PC-9 (cell line): ENCODE data around the gene CPLX3. TPM values are rescaled to one million over a fixed set of nuclear protein-coding genes. Genes with fewer than 3 reads are reported as not detected.

Experiments
- BruUV-seq: library from RNA; stranded (reverse); fragments of 400-500 nt; replicated peaks from 2 replicates; lab custom pipeline; 2021; lab: Mats Ljungman, UMichigan
- CTCF ChIA-PET: fragments of 300-600 bp; sonication (Branson Sonifier 250); formaldehyde crosslinking; loops from one replicate; lab custom pipeline; 2022; ENCODE audit warnings: antibody characterized with exemption; lab: Charles Lee
- POLR2A ChIA-PET: fragments of 300-600 bp; sonication (Branson Sonifier 250); formaldehyde crosslinking; loops from one replicate; lab custom pipeline; 2022; ENCODE audit warnings: antibody characterized with exemption; ENCODE audit not compliant: unreplicated experiment; lab: Charles Lee
- DNase-seq, 2 experiments: peaks; one replicate each; pipeline versions ENCODE4 v3.0.0 to v3.0.0-alpha.2; 2015 to 2022; ENCODE audit warnings: mixed read lengths in 1 of 2
- H2AFZ ChIP-seq: fragments of 200-600 bp; sonication (generic); 2 replicates; pipeline ENCODE4 v1.8.1; 2017; ENCODE audit warnings: antibody characterized with exemption
- H3F3A ChIP-seq: fragments of 200-600 bp; sonication (generic); 2 replicates; pipeline ENCODE4 v1.8.1; 2017; ENCODE audit warnings: antibody characterized with exemption, mild to moderate bottlenecking, low read depth; ENCODE audit not compliant: insufficient read depth
- H3K27ac ChIP-seq: fragments of 200-600 bp; sonication (generic); 2 replicates; pipeline ENCODE4 v1.6.1; 2016; ENCODE audit warnings: mixed run types
- H3K27me3 ChIP-seq: fragments of 200-600 bp; sonication (generic); 2 replicates; pipeline ENCODE4 v1.6.1; 2016; ENCODE audit warnings: low read depth, mixed run types; ENCODE audit not compliant: insufficient read depth
- H3K36me3 ChIP-seq: fragments of 200-600 bp; sonication (generic); 2 replicates; pipeline ENCODE4 v1.6.1; 2016; ENCODE audit warnings: low read depth, mixed run types
- H3K4me1 ChIP-seq: fragments of 200-600 bp; sonication (generic); replicated peaks from 2 replicates; pipeline ENCODE4 v1.6.1; 2016; ENCODE audit warnings: mixed run types; ENCODE audit not compliant: insufficient read depth
- H3K4me2 ChIP-seq: fragments of 200-600 bp; sonication (generic); 2 replicates; pipeline ENCODE4 v1.6.1; 2017; ENCODE audit warnings: mixed run types
- H3K4me3 ChIP-seq: fragments of 200-600 bp; sonication (generic); 2 replicates; pipeline ENCODE4 v1.6.1; 2016; ENCODE audit warnings: mixed run types
- H3K79me2 ChIP-seq: fragments of 200-600 bp; sonication (generic); 2 replicates; pipeline ENCODE4 v1.6.1; 2017; ENCODE audit warnings: low read depth, mixed run types
- H3K9me2 ChIP-seq: fragments of 200-600 bp; sonication (generic); 2 replicates; pipeline ENCODE4 v1.8.1; 2017; ENCODE audit warnings: mild to moderate bottlenecking; ENCODE audit not compliant: insufficient read depth
- H3K9me3 ChIP-seq: fragments of 200-600 bp; sonication (generic); 2 replicates; pipeline ENCODE4 v1.8.1; 2016; ENCODE audit warnings: low read depth; ENCODE audit not compliant: insufficient read depth
- H4K20me1 ChIP-seq: fragments of 200-600 bp; sonication (generic); 2 replicates; pipeline ENCODE4 v1.8.1; 2017; ENCODE audit not compliant: insufficient read depth
- EZH2 ChIP-seq: fragments of 200-600 bp; sonication (generic); IDR thresholded peaks from 2 replicates; pipeline ENCODE4 v1.8.0; 2017; ENCODE audit warnings: antibody characterized with exemption, low read depth
- intact Hi-C: fragments of 100-400 bp; cut with micrococcal nuclease; formaldehyde crosslinking; loops from one replicate; pipeline ENCODE4 v1.10.0; 2022; ENCODE audit not compliant: unreplicated experiment
- total RNA-seq: library from RNA; stranded (reverse); gene quantifications from 2 replicates; pipeline ENCODE4 v1.2.3, GENCODE V29; 2021
- TF ChIP-seq, protein P1 (sequence below): fragments of 200-600 bp; sonication (generic); conservative IDR thresholded peaks from 2 replicates; pipeline ENCODE4 v1.6.1; 2017; ENCODE audit warnings: mixed run types, antibody characterized with exemption, mild to moderate bottlenecking, moderate library complexity

CPLX3 gene
- total RNA-seq, 1 experiment from 2014 or later: not detected

DNA sequence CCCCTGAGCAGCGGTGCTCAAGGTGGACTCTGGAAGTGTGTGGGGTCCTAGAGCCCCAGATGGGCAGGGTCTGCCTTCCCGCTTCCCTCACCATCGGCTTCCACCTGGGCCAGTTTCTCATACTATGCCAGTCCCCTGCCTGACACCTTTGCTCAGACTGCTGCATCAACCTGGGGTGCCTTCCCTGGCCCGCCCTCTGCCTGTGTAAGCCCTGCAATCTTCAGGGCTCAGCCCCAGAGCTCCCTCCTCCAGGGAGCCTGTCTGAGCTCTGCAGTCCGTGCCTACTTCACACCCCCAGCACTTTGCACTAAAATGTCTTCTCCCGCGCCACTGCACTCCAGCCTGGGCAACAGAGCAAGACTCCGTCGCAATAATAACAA is 31.5 kb upstream of the CPLX3 start:
- BruUV-seq: no TSS peak
- intact Hi-C loops: no loop called here
- DNase-seq: no peak
- no peak overlapping the region for H3K27ac ChIP-seq
- peaks cover 16% of the 10 kb centered on the region for H3K79me2 ChIP-seq
- 0 out of 2 replicates have a peak, but pooled peaks cover 6% of the 10 kb centered on the region for H3K36me3 ChIP-seq
- H3F3A ChIP-seq: no peaks in the 10 kb centered on the region
- no peak overlapping the region for H3K4me2 ChIP-seq
- H2AFZ ChIP-seq: no peak overlapping the region
- H3K9me2 ChIP-seq: no peaks in the 10 kb centered on the region
- POLR2A ChIA-PET: no interaction called here
- H3K4me1 ChIP-seq: 0 out of 2 replicates have a peak, but pooled peaks cover 4% of the 10 kb centered on the region
- H3K4me3 ChIP-seq: no peak overlapping the region
- CTCF ChIA-PET: no interaction called here
- no peaks in the 10 kb centered on the region for H3K9me3 ChIP-seq
- no peaks in the 10 kb centered on the region for H3K27me3 ChIP-seq
- no peak for TF ChIP-seq EZH2
- TF ChIP-seq, protein P1, sequence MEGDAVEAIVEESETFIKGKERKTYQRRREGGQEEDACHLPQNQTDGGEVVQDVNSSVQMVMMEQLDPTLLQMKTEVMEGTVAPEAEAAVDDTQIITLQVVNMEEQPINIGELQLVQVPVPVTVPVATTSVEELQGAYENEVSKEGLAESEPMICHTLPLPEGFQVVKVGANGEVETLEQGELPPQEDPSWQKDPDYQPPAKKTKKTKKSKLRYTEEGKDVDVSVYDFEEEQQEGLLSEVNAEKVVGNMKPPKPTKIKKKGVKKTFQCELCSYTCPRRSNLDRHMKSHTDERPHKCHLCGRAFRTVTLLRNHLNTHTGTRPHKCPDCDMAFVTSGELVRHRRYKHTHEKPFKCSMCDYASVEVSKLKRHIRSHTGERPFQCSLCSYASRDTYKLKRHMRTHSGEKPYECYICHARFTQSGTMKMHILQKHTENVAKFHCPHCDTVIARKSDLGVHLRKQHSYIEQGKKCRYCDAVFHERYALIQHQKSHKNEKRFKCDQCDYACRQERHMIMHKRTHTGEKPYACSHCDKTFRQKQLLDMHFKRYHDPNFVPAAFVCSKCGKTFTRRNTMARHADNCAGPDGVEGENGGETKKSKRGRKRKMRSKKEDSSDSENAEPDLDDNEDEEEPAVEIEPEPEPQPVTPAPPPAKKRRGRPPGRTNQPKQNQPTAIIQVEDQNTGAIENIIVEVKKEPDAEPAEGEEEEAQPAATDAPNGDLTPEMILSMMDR: no peak
- H4K20me1 ChIP-seq: peaks cover 29% of the 10 kb centered on the region

DNA sequence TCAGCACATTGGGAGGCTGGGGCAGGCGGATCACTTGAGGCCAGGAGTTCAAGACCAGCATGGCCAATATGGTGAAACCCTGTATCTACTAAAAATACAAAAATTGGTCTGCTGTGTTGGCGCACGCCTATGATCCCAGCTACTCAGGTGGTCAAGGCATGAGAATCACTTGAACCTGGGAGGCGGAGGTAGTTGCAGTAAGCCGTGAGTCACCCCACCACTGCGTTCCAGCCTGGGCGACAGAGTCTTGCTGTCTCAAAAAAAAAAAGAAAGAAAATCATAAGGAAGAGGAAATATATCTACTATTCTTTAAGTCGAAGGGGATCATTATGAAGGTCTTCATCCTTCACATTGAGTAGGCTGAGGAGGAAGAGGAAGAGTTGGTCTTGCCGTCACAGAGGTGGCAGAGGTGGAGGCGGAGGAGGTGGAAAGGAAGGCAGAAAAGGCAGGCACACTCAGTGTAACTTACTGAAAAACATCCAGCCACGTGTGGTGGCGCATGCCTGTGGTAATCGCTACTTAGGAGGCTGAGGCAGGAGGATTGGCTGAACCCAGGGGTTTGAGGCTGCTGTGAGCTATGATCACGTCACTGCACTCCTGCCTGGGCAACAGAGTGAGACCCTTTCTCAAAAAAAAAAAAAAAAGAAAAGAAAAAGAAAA is 30.3 kb upstream of the CPLX3 start:
- Histone ChIP-seq H3K27ac (no peak overlapping the region), H3F3A (no peaks in the 10 kb centered on the region; the same call in 1 of the 2 replicates), H3K4me2 (no peak overlapping the region), H3K4me1 (0 out of 2 replicates have a peak, but pooled peaks cover 8% of the 10 kb centered on the region), H3K27me3 (no peaks in the 10 kb centered on the region), H3K9me2 (no peaks in the 10 kb centered on the region), H3K36me3 (0 out of 2 replicates have a peak, but pooled peaks cover 4% of the 10 kb centered on the region), H3K79me2 (peaks cover 15% of the 10 kb centered on the region), H3K9me3 (no peaks in the 10 kb centered on the region), H4K20me1 (peaks cover 33% of the 10 kb centered on the region), H3K4me3 (no peak overlapping the region), H2AFZ (no peak overlapping the region)
- BruUV-seq: no TSS peak
- TF ChIP-seq, protein P1: no peak
- no peak for TF ChIP-seq EZH2
- ChIA-PET CTCF (interaction anchor here (0.6 to 0.7 kb wide), 2 partner anchors 13 to 162 kb away, joined by 6 to 9 read pairs; no protein-coding TSS in a partner anchor), POLR2A (interaction anchor here (0.7 kb wide), 1 partner anchor 19 kb away, joined by 10 read pairs; no protein-coding TSS in a partner anchor)
- intact Hi-C loops: no loop called here
- DNase-seq: no peak

DNA sequence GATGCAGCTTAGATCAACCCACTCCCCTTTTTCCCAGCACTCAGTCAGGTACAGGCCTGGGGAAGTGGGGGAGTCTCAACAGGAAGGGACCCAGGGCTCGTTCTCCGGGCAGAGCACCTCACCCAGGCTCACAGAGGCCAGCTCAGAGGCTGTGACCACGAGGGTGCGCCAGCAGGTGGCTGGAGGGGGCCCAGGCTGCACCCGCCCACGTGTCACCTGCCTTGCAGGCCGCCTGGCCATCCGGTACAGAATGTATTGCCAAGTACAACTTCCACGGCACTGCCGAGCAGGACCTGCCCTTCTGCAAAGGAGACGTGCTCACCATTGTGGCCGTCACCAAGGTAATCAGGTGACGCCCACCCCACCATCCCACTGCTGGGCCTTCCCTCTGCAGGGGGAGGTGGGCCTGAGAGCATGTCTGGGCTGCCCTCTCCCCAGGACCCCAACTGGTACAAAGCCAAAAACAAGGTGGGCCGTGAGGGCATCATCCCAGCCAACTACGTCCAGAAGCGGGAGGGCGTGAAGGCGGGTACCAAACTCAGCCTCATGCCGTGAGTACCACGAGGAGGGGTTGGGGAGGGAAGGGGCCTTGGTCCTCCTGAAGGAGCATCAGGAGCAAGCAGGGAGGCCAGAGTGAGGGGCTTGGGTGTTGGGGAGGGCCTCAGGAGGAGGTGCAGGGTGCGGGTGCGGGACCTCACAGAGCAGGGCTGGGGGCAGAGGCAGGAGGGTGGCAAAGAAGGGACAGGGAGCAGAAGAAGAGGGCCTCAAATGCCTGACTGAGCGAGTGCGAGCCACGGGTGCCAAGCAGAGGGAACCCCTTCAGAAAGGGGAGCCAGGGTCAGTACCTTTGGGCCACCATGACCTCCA is 27.8 kb upstream of the CPLX3 start:
- Histone ChIP-seq H3K4me3 (no peak overlapping the region), H3K27me3 (no peaks in the 10 kb centered on the region), H3K4me1 (0 out of 2 replicates have a peak, but pooled peaks cover 8% of the 10 kb centered on the region), H2AFZ (no peak overlapping the region), H3K36me3 (no peaks in the 10 kb centered on the region), H3F3A (no peaks in the 10 kb centered on the region; the same call in 1 of the 2 replicates), H3K27ac (no peak overlapping the region), H3K9me2 (no peaks in the 10 kb centered on the region), H4K20me1 (peaks cover 15% of the 10 kb centered on the region), H3K79me2 (no peaks in the 10 kb centered on the region; the same call in 1 of the 2 replicates), H3K9me3 (no peaks in the 10 kb centered on the region), H3K4me2 (no peak overlapping the region)
- ChIA-PET POLR2A (no interaction called here), CTCF (interaction anchor here (1.2 kb wide), 1 partner anchor 28 kb away, joined by 5 read pairs; no protein-coding TSS in a partner anchor)
- intact Hi-C loops: no loop called here
- no peak for DNase-seq
- TF ChIP-seq, protein P1: no peak
- TF ChIP-seq EZH2: no peak
- BruUV-seq: no TSS peak
